Skin of body (tissue), 2 donors: Measurements from ENCODE around the gene SEPSECS. TPM values are rescaled to one million over a fixed set of nuclear protein-coding genes. Genes with fewer than 3 reads are reported as not detected.
"Not testable (repeated sequence)": the region's sequence is repeated elsewhere in the genome, so short reads cannot be mapped to it uniquely, and the experiment has no call there.

Experiments used
- DNase-seq: peaks from one replicate; lab custom pipeline; 2025; lab: John Stamatoyannopoulos, UW
- total RNA-seq: library from RNA; depleted of rRNA; stranded (reverse); fragments of >200 nt; gene quantifications from one replicate; pipeline ENCODE4 v1.2.3, GENCODE V29; 2014

The SEPSECS gene
- total RNA-seq, 1 donor from 2014 or later = 12.1 TPM

- DNase-seq = no peak
Measured at GRCh38 chr4:25085671-25086070, 74.6 kb downstream of the SEPSECS start.

- DNase-seq = not testable (repeated sequence)
Measured at GRCh38 chr4:25083441-25083840, 76.8 kb downstream of the SEPSECS start.

- DNase-seq = no peak
Measured at GRCh38 chr4:25081866-25082471, 78.3 kb downstream of the SEPSECS start.

GRCh38 chr4:25080571-25080970, 79.7 kb downstream of the SEPSECS start:
- DNase-seq = no peak

GRCh38 chr4:25078523-25078922, 81.7 kb downstream of the SEPSECS start:
- no peak for DNase-seq

- DNase-seq = no peak
Measured at GRCh38 chr4:25076625-25077398, 83.4 kb downstream of the SEPSECS start.

- no peak for DNase-seq
Measured at GRCh38 chr4:25075851-25076250, 84.4 kb downstream of the SEPSECS start.

GRCh38 chr4:25075129-25075528, 85.1 kb downstream of the SEPSECS start:
- DNase-seq = no peak

- DNase-seq = no peak
Measured at GRCh38 chr4:25070545-25070944, 89.7 kb downstream of the SEPSECS start.

Other genes with a start within 250 kb of the SEPSECS start
- 11.4 TPM for gene CCDC149, start 247.4 kb downstream of the SEPSECS start, total RNA-seq
- 0.69 TPM for gene LGI2, start 129.5 kb downstream of the SEPSECS start, total RNA-seq
- gene PI4K2B, start 73.6 kb upstream of the SEPSECS start, total RNA-seq = 16.4 TPM
- 19.4 TPM for gene ZCCHC4, start 152.3 kb upstream of the SEPSECS start, total RNA-seq
- gene ANAPC4, start 216.8 kb upstream of the SEPSECS start, total RNA-seq = 30.2 TPM